ENCODE results near the gene PALMD. TPM values are rescaled to one million over a fixed set of nuclear protein-coding genes. Genes with fewer than 3 reads are reported as not detected.
A peak's percentile ranks its signal among the peaks of the same experiment; 100 is the strongest.

The PALMD gene
- total RNA-seq, 1 donor from 2014 or later: 1.3 TPM

DNA sequence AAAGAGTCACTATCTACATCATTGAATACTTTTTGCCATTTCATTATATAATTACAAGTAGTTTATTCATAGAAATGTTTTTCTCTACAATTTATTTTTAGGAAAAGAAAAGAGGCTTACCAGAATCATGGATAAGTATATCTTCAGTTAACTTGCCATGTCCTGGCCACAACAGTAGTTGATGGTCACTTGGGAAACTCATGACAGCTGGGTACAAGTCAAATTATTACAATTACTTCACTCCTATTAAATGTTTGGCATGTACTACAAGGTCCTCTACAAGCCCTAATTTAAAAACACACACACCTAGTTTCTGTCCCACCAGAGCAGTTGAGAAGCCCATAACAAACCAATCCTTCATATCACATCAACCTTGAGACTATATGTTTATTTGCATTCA lies 29.4 kb downstream of the PALMD start:
- DNase-seq (ENCODE audit: low read depth) (no peak), FAIRE-seq (no peak)
- Histone ChIP-seq H3K36me3 (ENCODE audit: control insufficient read depth, insufficient read depth, low read length) (peaks cover 3% of the 10 kb centered on the region), H3K4me3 (ENCODE audit: low read depth, low read length) (no peak overlapping the region), H3K27me3 (ENCODE audit: control insufficient read depth, insufficient read depth, low read length) (no peaks in the 10 kb centered on the region)
- TF ChIP-seq, protein P1, sequence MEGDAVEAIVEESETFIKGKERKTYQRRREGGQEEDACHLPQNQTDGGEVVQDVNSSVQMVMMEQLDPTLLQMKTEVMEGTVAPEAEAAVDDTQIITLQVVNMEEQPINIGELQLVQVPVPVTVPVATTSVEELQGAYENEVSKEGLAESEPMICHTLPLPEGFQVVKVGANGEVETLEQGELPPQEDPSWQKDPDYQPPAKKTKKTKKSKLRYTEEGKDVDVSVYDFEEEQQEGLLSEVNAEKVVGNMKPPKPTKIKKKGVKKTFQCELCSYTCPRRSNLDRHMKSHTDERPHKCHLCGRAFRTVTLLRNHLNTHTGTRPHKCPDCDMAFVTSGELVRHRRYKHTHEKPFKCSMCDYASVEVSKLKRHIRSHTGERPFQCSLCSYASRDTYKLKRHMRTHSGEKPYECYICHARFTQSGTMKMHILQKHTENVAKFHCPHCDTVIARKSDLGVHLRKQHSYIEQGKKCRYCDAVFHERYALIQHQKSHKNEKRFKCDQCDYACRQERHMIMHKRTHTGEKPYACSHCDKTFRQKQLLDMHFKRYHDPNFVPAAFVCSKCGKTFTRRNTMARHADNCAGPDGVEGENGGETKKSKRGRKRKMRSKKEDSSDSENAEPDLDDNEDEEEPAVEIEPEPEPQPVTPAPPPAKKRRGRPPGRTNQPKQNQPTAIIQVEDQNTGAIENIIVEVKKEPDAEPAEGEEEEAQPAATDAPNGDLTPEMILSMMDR (IDR thresholded peaks at IDR 0.05; ENCODE audit: insufficient read depth, low read length, severe bottlenecking): no peak

DNA sequence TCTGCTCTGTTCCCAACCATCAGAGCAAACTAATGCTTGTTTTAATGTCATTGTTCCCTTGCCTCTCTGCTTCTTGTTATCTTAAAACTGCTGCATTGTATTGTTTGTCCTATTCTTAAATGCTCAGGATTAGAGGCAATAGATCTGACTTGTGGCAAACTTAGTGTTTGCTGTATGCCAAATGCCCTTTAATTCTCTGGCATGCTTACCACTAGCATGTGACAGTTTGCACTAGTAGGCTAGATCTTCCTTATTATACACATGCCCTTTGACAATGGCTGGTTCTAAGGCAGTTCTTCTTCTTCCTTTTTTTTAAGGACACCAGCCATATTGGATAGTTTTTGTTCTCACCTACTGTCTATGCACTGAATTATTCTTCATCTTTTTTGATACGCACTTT lies 30.1 kb downstream of the PALMD start:
- no peak for DNase-seq (ENCODE audit: low read depth)
- FAIRE-seq: no peak
- Histone ChIP-seq H3K4me3 (ENCODE audit: low read depth, low read length) (no peak overlapping the region), H3K27me3 (ENCODE audit: control insufficient read depth, insufficient read depth, low read length) (no peaks in the 10 kb centered on the region), H3K36me3 (ENCODE audit: control insufficient read depth, insufficient read depth, low read length) (peaks cover 2% of the 10 kb centered on the region)
- TF ChIP-seq, protein P1 (IDR thresholded peaks at IDR 0.05; ENCODE audit: insufficient read depth, low read length, severe bottlenecking): no peak

DNA sequence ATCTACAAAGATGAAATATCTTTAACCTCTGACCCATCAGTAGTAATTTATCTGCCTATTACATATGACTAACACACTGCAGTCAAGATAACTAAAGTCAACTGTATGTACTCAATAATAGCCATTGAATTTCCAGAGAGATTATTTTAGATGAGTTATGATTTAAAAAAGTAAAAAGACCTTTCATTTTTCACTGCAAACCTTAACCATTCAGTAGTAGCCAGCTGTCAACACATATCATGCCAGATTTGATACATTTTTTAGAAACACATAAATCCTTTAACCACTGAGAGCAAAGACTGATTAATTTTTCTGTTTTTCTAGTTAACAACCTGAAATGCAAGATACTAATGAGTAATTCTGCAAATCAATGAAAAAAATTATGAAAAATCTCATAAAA lies 31.0 kb downstream of the PALMD start:
- FAIRE-seq (no peak), DNase-seq (ENCODE audit: low read depth) (no peak)
- Histone ChIP-seq H3K4me3 (ENCODE audit: low read depth, low read length) (no peak overlapping the region), H3K36me3 (ENCODE audit: control insufficient read depth, insufficient read depth, low read length) (peaks cover 2% of the 10 kb centered on the region), H3K27me3 (ENCODE audit: control insufficient read depth, insufficient read depth, low read length) (no peaks in the 10 kb centered on the region)
- TF ChIP-seq, protein P1 (IDR thresholded peaks at IDR 0.05; ENCODE audit: insufficient read depth, low read length, severe bottlenecking): no peak

DNA sequence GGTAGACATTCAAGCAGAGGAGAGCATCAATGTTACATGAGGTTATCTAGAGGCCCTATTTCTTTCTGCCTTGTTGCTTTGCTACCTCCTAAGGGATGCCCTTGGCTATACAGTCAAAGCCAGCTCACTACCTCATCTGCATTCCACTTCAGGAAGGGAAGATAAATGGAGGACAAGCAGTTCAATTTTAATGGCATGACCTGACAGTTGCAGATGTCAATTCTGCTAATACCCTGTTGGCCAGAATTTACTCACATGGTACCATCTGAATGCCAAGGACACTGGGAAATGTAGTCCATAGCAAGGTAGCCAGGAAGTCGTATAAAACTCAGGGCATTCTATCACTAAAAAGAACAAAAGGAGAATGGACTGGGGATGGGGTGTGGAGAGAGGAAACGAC lies 31.5 kb downstream of the PALMD start:
- Histone ChIP-seq H3K27me3 (ENCODE audit: control insufficient read depth, insufficient read depth, low read length) (no peaks in the 10 kb centered on the region), H3K4me3 (ENCODE audit: low read depth, low read length) (no peak overlapping the region), H3K36me3 (ENCODE audit: control insufficient read depth, insufficient read depth, low read length) (no peaks in the 10 kb centered on the region)
- no peak for FAIRE-seq
- DNase-seq (ENCODE audit: low read depth): no peak
- TF ChIP-seq, protein P1 (IDR thresholded peaks at IDR 0.05; ENCODE audit: insufficient read depth, low read length, severe bottlenecking): no peak

DNA sequence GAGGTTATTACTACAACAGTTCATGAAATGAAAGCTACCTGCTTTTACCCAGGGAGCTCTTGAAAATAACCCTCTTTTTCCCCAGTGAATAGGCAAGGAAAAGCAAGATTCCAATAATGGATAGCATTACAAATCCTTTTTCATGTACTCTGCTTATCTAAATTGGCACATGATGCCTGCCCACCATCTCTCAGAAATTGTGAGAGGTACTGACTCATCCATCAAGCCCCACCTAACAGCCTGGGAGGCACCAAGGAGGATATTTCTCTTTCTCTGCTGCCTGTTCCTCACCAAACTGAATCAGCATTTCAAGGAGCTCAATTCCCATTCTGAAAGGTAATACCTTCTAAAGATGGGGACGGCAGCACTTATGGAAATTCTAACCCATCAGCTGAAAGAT lies 34.4 kb downstream of the PALMD start:
- Histone ChIP-seq H3K36me3 (ENCODE audit: control insufficient read depth, insufficient read depth, low read length) (no peaks in the 10 kb centered on the region), H3K27me3 (ENCODE audit: control insufficient read depth, insufficient read depth, low read length) (no peaks in the 10 kb centered on the region), H3K4me3 (ENCODE audit: low read depth, low read length) (no peak overlapping the region)
- FAIRE-seq: no peak
- peak; percentile 69 for DNase-seq (ENCODE audit: low read depth)
- TF ChIP-seq, protein P1 (IDR thresholded peaks at IDR 0.05; ENCODE audit: insufficient read depth, low read length, severe bottlenecking): no peak

DNA sequence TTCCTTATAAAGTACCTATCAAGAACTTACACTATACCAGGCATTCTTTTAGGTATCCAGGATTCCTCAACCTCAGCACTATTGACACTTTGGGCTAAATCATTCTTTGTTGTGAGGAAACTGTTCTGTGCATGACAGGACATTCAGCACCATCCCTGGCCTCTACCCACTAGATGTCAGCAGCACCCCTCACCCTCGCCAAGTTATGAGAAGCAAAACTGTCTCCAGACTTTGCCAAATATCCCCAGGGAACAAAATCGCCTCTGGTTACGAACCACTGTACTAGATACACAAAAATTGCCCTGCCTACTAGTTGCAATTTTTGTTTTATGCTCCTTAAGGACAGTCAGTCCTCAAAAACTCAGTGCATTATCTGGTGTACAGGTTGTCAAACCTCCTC lies 35.7 kb downstream of the PALMD start:
- no peaks in the 10 kb centered on the region for H3K27me3 ChIP-seq (ENCODE audit: control insufficient read depth, insufficient read depth, low read length)
- no peak overlapping the region for H3K4me3 ChIP-seq (ENCODE audit: low read depth, low read length)
- peaks cover under 1% of the 10 kb centered on the region for H3K36me3 ChIP-seq (ENCODE audit: control insufficient read depth, insufficient read depth, low read length)
- no peak for DNase-seq (ENCODE audit: low read depth)
- FAIRE-seq: no peak
- TF ChIP-seq, protein P1 (IDR thresholded peaks at IDR 0.05; ENCODE audit: insufficient read depth, low read length, severe bottlenecking): no peak

All from bronchial epithelial cell (primary cell).